ENCODE measurements around the gene CADPS2.
"Not testable (repeated sequence)": the region's sequence is repeated elsewhere in the genome, so short reads cannot be mapped to it uniquely, and the experiment has no call there.

Gene CADPS2

GRCh38 chr7:122709930-122710646 is 176.2 kb downstream of the CADPS2 start:
- no peak for DNase-seq

GRCh38 chr7:122706836-122707235 is 179.4 kb downstream of the CADPS2 start:
- no peak for DNase-seq

DNA sequence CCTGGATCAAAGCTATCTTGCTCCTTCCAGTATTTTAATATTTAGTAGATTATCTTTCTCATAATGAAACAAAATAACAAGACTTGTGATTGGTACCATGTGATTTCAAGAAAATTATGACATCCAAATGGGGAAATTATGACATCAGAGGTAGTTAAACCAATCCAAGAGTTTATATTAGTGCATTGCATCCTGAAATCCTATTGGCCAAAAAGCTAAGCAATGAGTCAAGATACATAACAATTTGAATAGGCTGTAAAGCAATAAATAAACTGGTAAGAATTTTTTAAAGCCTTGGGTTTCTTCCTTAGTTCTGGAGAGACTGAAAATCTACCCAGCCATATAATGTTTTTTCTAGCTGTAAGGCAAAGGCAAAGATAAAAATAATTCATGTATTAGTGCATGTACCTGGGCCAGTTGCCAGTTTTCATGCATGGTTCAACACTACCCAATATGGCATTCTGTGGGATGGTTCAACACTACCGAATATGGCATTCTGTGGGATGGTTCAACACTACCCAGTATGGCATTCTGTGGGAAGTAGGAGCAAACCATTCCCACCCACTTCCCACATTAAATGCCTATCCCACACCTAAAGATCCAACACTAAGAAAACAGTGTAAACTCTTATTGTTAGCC is 183.3 kb downstream of the CADPS2 start, which contains the start of gene RNF148:
Gene RNF148, minus strand, starts transcription at position 51 of the 639 bp plus-strand sequence. CDS start 172 bp downstream, outside the sequence.
- no peak for DNase-seq

GRCh38 chr7:122699017-122699416 is 187.2 kb downstream of the CADPS2 start, which contains the start of gene RNF133:
TSS of gene RNF133 (minus strand) at chr7:122699117. CDS start at chr7:122698918, 199 bp downstream.
- no peak for DNase-seq

- DNase-seq, result no peak
These were observed 190.4 kb downstream of the CADPS2 start for GRCh38 chr7:122695816-122696215.

DNA sequence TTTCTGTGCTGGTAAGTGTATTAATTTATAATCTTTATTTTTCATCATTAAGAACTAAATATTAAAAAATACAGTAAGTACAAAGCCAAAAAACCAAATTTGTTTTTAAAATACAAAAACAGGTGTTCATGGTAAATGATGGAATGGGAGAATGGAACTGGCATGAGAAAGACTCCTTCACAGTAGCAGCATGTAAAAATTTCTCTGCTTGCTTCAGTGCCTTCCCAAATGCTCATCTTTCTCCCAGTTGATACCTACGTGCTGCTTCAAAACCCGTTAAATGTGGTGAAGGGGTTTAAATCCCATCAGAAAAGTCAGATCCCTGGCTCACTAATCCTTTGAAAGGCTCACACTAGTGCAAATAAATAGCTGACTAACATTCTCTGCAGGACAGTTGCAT is 191.6 kb downstream of the CADPS2 start:
- no peak for DNase-seq

- DNase-seq, result no peak
These were observed 193.4 kb downstream of the CADPS2 start for GRCh38 chr7:122692769-122693309.

DNA sequence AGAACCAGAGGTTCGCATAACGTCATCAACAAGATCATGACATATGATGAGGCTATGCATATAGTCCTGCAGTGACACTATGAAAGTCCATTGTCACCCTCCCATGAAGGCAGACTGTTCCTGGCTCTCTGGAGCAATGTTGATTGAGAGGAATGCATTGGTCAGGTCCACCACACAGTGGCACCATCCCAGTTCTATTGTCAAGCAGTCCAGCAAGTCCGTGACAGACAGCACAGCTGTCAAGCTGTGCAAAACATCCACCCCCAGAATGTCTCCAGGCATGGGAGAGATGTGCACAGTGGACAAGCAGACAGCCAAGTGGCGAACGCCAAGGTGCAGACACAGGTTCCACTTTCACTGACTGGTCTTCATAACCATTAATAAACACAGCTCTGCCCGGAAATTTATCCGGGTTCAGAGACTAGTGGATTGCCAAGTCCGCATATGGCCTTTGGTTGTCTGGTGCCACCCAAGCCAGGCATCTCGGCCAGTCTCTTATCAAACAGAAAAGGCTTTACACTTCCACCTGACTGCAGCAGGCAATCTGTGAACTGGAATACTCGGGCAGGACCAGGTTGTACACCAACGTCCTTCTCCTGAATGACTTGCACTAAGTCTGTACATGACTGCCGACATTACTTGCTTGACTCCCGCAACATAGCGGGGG is 194.6 kb downstream of the CADPS2 start:
- no peak for DNase-seq

DNA sequence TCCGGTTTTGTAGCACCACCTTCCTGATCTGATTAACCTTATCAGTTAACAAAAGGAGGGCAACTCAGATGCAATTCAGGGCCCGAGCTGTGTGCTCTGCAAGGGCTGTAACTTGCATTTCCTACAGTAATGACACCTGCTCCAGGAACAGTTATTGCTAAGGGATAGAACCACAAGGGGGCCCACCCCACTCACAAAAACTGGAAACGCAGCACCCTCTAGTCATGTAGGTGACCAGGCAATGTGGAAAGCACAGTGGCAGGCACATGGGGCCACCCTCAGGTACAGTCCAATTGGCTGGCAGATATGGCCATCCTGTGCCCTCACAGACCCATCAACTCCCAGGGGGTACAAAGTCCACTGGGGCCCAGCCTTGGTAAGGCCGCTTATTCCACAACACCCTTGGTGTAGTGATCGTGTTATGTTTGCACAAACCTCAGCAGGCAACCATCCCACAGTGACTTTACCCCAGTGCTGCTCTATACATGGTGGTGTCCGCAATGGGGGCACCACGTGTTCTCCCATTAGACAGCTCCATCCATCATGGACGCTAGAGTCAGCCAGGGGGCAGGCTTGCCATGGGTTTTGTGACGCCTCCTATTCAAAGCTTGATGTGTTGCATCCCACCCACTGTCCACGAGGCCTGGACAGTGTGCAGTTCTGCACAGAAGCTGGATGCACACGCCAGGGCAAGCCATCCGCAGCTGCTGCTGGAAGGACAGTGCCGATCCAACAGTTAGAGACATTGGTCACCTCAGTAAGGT is 196.7 kb downstream of the CADPS2 start:
- DNase-seq, result no peak

DNA sequence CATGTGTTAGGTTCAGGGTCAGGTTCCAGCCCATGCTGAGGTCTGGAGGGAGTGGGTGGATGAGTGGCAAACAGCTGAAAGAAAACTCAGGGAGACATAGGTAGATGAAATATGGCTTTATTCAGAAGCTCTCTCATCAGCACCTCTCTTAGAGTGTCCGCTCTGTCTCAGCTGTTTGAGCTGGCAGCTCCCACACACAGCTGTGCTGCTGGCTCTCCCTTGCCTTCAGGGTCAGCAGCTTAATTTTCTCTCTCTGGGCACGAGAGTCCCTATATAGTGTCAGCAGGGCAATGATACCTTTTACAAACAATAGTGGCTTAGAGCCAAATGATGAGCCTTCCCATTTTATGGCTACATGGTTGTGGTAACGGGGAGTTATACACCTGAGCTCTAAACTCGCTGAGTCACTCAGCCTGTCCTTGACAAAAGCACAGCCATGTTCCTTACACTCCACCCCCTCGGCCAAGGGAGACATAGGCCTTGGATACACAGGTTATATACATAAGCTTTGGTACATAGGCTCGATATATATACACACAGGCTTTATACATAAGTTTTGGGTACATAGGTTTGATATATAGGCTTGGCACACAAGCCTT is 197.8 kb downstream of the CADPS2 start:
- peak; percentile 26 for DNase-seq

- no peak for DNase-seq
These were observed 199.8 kb downstream of the CADPS2 start for GRCh38 chr7:122686360-122686878.

GRCh38 chr7:122684504-122684903 is 201.8 kb downstream of the CADPS2 start:
- no peak for DNase-seq

GRCh38 chr7:122682815-122683550 is 203.3 kb downstream of the CADPS2 start:
- DNase-seq, result no peak

DNA sequence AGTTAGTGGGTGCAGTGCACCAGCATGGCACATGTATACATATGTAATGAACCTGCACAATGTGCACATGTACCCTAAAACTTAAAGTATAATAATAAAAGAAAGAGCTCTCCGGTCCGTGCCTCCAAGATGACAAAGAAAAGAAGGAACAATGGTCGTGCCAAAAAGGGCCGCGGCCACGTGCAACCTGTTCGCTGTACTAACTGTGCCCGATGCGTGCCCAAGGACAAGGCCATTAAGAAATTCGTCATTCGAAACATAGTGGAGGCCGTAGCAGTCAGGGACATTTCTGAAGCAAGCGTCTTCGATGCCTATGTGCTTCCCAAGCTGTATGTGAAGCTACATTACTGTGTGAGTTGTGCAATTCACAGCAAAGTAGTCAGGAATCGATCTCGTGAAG is 205.1 kb downstream of the CADPS2 start:
- DNase-seq, result not testable (repeated sequence)

- no peak for DNase-seq
These were observed 206.4 kb downstream of the CADPS2 start for GRCh38 chr7:122679813-122680212.

DNA sequence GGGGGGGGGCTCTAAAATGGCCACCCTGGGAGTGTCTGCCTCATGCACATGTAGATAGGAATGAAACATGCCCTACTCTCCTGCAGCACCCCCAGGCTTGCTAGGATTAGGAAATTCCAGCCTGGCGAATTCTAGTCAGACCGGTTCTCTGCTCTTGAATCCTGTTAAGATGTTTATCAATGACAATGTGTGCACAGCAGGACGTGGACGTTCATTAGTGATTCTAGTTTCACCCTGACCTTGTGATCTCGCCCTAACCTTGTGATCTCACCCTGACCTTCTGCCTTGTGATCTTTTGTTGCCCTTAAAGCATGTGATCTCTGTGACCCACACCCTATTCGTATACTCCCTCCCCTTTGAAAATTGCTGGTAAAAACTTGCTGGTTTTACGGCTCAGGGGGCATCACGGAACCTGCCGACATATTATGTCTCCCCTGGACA is 207.0 kb downstream of the CADPS2 start:
- DNase-seq, result not testable (repeated sequence)

- no peak for DNase-seq
These were observed 209.1 kb downstream of the CADPS2 start for GRCh38 chr7:122677149-122677548.

- no peak for DNase-seq
These were observed 209.8 kb downstream of the CADPS2 start for GRCh38 chr7:122676466-122676865.

DNA sequence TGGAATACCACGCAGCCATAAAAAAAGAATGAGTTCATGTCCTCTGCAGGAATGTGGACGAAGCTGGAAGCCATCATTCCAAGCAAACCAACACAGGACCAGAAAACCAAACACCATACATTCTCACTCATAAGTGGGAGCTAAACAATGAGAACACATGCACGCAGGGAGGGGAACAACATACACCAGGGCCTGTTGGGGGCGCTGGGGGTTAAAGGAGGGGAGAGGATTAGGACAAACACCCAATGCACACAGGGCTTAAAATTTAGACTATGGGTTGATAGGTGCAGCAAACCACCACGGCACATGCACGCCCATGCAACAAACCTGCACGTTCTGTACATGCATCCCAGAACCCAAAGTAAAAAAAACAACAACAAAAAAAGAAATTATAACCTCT is 210.6 kb downstream of the CADPS2 start:
- DNase-seq, result no peak

GRCh38 chr7:122675011-122675410 is 211.2 kb downstream of the CADPS2 start:
- DNase-seq, result no peak

DNA sequence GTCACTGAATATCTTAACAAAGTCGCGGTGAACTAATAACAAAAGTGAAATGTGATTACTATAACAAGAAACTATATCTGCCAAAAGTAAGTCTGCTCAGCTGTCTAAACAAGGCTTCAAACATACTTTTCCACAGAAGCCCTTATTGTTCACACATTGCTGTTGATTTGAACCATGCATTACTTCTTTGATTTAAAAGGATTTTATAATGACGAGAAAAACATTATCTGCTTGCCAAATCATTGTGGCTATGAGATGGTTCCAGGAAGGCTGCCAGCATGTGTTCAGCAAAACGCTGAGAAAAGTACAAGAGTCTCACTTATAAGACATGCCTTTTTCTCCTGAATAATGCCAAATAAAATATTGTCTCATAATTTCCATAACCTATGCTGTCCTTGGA is 211.8 kb downstream of the CADPS2 start:
- DNase-seq, result no peak

Measured in right kidney (tissue), 1 donor.